ENCODE data around the gene SRRM4. TPM values are rescaled to one million over a fixed set of nuclear protein-coding genes. Genes with fewer than 3 reads are reported as not detected.
A peak's percentile ranks its signal among the peaks of the same experiment; 100 is the strongest.
"Not testable (repeated sequence)": the region's sequence is repeated elsewhere in the genome, so short reads cannot be mapped to it uniquely, and the experiment has no call there.

Gene SRRM4
- total and polyA plus RNA-seq, 10 donors, result under 0.01 TPM; not detected in 8

- WGBS, 5 donors, result 36 to 55% (median 44%) methylated on average over 3 of the region's 3 CpGs
- no peaks in the 10 kb centered on the region for H3K4me1 ChIP-seq
- intact Hi-C loops (cut with DNase I; ENCODE audit: low total_unique reads), result no loop called here
- H3K36me3 ChIP-seq, result no peaks in the 10 kb centered on the region
- TF ChIP-seq POLR2AphosphoS5 (IDR thresholded peaks at IDR 0.05) (no peak), POLR2A (IDR thresholded peaks at IDR 0.05) (no peak), CTCF (IDR thresholded peaks at IDR 0.05 in 8 of 11, conservative IDR thresholded peaks at IDR 0.05 in 3 of 11) (no peak)
- no peak overlapping the region for H3K4me3 ChIP-seq
- DNase-seq, result no peak
- H3K27ac ChIP-seq, result no peak overlapping the region
- H3K9me3 ChIP-seq, result peaks cover 0 to 17% (median 0%) of the 10 kb centered on the region in 8 donors
- peaks cover 0 to 22% (median 0%) of the 10 kb centered on the region in 7 donors for H3K27me3 ChIP-seq (replicated peaks in 1 of 7)
Measured at GRCh38 chr12:119024356-119024755, 43.0 kb downstream of the SRRM4 start.

GRCh38 chr12:119025786-119026185 lies 44.4 kb downstream of the SRRM4 start:
- Histone ChIP-seq H3K4me3 (no peak overlapping the region), H3K27me3 (replicated peaks in 1 of 7) (peaks cover 0 to 8% (median 0%) of the 10 kb centered on the region in 7 donors), H3K9me3 (peaks cover 0 to 17% (median 0%) of the 10 kb centered on the region in 8 donors), H3K36me3 (no peaks in the 10 kb centered on the region), H3K27ac (no peak overlapping the region), H3K4me1 (no peaks in the 10 kb centered on the region)
- TF ChIP-seq POLR2A (IDR thresholded peaks at IDR 0.05), result no peak
- no peak for TF ChIP-seq POLR2AphosphoS5 (IDR thresholded peaks at IDR 0.05)
- no peak for TF ChIP-seq CTCF (IDR thresholded peaks at IDR 0.05 in 8 of 11, conservative IDR thresholded peaks at IDR 0.05 in 3 of 11)
- DNase-seq, result no peak
- intact Hi-C loops (cut with DNase I; ENCODE audit: low total_unique reads), result no loop called here
- WGBS, 5 donors, result 84 to 97% (median 91%) methylated on average over 3 of the region's 3 CpGs

- H3K9me3 ChIP-seq; H3K27me3 ChIP-seq (replicated peaks in 1 of 7); H3K27ac ChIP-seq; H3K36me3 ChIP-seq; H3K4me1 ChIP-seq; DNase-seq; intact Hi-C loops (cut with DNase I; ENCODE audit: low total_unique reads); H3K4me3 ChIP-seq: not testable (repeated sequence)
- WGBS, 5 donors, result 89 to 96% (median 91%) methylated on average over 13 to 14 of the region's 14 CpGs
Measured at GRCh38 chr12:119033332-119033731, 52.0 kb downstream of the SRRM4 start.

- Histone ChIP-seq H3K27ac (no peak overlapping the region), H3K9me3 (no peaks in the 10 kb centered on the region), H3K36me3 (no peaks in the 10 kb centered on the region), H3K27me3 (replicated peaks in 1 of 7) (peaks cover 0 to 13% (median 0%) of the 10 kb centered on the region in 7 donors), H3K4me1 (no peaks in the 10 kb centered on the region), H3K4me3 (no peak overlapping the region)
- TF ChIP-seq POLR2A (IDR thresholded peaks at IDR 0.05) (no peak), POLR2AphosphoS5 (IDR thresholded peaks at IDR 0.05) (no peak), CTCF (IDR thresholded peaks at IDR 0.05 in 8 of 11, conservative IDR thresholded peaks at IDR 0.05 in 3 of 11) (peak in 7 of 11 experiments; percentile 20 to 49 (median 34))
- WGBS, 5 donors, result 48 to 55% (median 51%) methylated on average over 17 of the region's 17 CpGs
- DNase-seq, result no peak
- intact Hi-C loops (cut with DNase I; ENCODE audit: low total_unique reads), result no loop called here
Measured at GRCh38 chr12:119036878-119037825, 55.8 kb downstream of the SRRM4 start.
